Fibroblast of upper back skin (primary cell): ENCODE results near the gene ENAH.

ENCODE experiments used
- DNase-seq: peaks from one replicate; pipeline ENCODE4 v3.0.0-alpha.2; 2013

The ENAH gene

GRCh38 chr1:225449261-225449660, 203.7 kb downstream of the ENAH start:
- DNase-seq: no peak

GRCh38 chr1:225448146-225448805, 204.6 kb downstream of the ENAH start:
- DNase-seq: no peak

GRCh38 chr1:225447650-225448089, 205.3 kb downstream of the ENAH start:
- DNase-seq: no peak

- DNase-seq: no peak
Observed at GRCh38 chr1:225446981-225447615, 205.8 kb downstream of the ENAH start.

- DNase-seq: no peak
Observed at GRCh38 chr1:225446595-225446960, 206.3 kb downstream of the ENAH start.

GRCh38 chr1:225445639-225446594, 207.0 kb downstream of the ENAH start:
- DNase-seq: no peak

- no peak for DNase-seq
Observed at GRCh38 chr1:225442123-225442505, 210.8 kb downstream of the ENAH start.

GRCh38 chr1:225441314-225442122, 211.4 kb downstream of the ENAH start:
- DNase-seq: no peak

- no peak for DNase-seq
Observed at GRCh38 chr1:225440380-225441221, 212.3 kb downstream of the ENAH start.

GRCh38 chr1:225437710-225438437, 215.0 kb downstream of the ENAH start:
- no peak for DNase-seq
